Nephron (organoid): Measurements from ENCODE around the gene LPCAT2.
A peak's percentile ranks its signal among the peaks of the same experiment; 100 is the strongest.

Source experiments
- H3K27ac Mint-ChIP-seq, 3 experiments: 2 replicates each; pipeline ENCODE4 v1.8.0; 2020; ENCODE audit warnings: mixed read lengths in 3 of 3, mild to moderate bottlenecking in 2 of 3, moderate library complexity in 1 of 3
- H3K27me3 Mint-ChIP-seq: 2 replicates; pipeline ENCODE4 v1.8.0; 2021; ENCODE audit warnings: low read depth, mild to moderate bottlenecking, moderate library complexity, mixed read lengths
- H3K36me3 Mint-ChIP-seq: 2 replicates; pipeline ENCODE4 v1.8.0; 2020; ENCODE audit warnings: low read depth, mixed read lengths
- H3K4me1 Mint-ChIP-seq: 2 replicates; pipeline ENCODE4 v1.8.0; 2020; ENCODE audit warnings: mixed read lengths
- H3K4me3 Mint-ChIP-seq, 3 experiments: 2 replicates each; pipeline ENCODE4 v1.8.0; 2020; ENCODE audit warnings: mild to moderate bottlenecking in 3 of 3, mixed read lengths in 3 of 3, moderate library complexity in 2 of 3
- H3K9me3 Mint-ChIP-seq: 2 replicates; pipeline ENCODE4 v1.8.0; 2020; ENCODE audit warnings: mixed read lengths
- TF ChIP-seq, protein P1 (sequence below), 3 experiments: fragments of 200-600 bp; sonication (generic); IDR thresholded peaks; one replicate each; pipeline ENCODE4 v1.5.0; 2021; ENCODE audit warnings: antibody characterized with exemption in 3 of 3; ENCODE audit not compliant: unreplicated experiment in 3 of 3

LPCAT2 gene

DNA sequence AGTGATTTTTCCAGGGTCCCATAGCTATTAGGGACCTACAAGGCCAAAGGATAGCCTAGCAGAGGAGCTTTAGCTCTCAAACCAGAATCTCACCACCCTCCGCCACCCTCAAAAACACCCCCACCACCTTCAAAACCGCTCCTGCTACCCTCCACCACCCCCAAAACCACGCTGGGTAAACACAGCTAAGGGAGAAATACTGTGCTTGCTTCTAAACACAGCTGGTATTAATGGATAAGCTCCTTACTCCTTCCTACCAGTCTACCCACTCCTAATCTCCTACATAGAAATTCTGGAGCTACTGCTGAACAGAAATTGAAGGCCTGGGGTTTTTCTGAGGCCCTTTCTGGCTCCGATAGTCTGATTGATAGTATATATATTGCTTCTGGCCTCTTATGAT lies 2.2 kb upstream of the LPCAT2 start:
- no peak overlapping the region for H3K4me3 Mint-ChIP-seq

DNA sequence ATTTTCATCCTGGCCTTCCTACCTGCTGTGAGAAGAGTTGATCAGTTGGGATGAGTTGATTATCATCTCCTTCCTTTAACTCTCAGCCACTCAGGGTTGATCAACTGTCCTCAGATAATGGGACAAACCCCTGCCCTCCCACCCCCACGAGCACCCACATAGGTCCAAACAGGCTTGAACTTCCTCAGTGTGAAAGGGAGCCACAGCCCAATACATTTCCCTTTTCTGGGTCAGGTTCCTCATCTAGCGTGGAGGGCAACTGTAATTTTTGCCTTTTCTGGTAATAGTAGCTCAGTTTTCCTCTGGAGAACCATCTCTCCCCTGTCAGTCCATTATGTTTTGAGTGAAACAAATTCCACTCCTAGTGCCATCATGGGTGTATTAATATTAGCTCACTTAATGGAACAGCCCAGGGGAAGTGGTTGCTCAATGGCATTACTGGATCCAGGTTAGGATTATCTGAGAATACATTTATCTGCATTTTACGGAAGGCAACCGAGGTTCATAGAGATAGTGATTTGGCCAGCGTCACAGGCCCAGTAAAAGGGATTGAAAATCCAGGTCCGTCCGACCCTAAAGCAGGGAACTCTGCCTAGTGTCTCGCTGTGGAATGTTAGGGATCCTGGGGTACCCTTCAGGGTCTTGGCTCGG lies 476 bp upstream of the LPCAT2 start:
- H3K4me3 Mint-ChIP-seq: peak overlapping the region; percentile 75 to 81 (median 81)
- TF ChIP-seq, protein P1, sequence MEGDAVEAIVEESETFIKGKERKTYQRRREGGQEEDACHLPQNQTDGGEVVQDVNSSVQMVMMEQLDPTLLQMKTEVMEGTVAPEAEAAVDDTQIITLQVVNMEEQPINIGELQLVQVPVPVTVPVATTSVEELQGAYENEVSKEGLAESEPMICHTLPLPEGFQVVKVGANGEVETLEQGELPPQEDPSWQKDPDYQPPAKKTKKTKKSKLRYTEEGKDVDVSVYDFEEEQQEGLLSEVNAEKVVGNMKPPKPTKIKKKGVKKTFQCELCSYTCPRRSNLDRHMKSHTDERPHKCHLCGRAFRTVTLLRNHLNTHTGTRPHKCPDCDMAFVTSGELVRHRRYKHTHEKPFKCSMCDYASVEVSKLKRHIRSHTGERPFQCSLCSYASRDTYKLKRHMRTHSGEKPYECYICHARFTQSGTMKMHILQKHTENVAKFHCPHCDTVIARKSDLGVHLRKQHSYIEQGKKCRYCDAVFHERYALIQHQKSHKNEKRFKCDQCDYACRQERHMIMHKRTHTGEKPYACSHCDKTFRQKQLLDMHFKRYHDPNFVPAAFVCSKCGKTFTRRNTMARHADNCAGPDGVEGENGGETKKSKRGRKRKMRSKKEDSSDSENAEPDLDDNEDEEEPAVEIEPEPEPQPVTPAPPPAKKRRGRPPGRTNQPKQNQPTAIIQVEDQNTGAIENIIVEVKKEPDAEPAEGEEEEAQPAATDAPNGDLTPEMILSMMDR (IDR thresholded peaks at IDR 0.05; ENCODE audit: unreplicated experiment in 3 of 3): no peak
- H3K27ac Mint-ChIP-seq: peak overlapping the region in 1 of 3 experiments; percentile 19
- H3K27me3 Mint-ChIP-seq: no peaks in the 10 kb centered on the region
- H3K36me3 Mint-ChIP-seq: peaks cover 50% of the 10 kb centered on the region
- peaks cover 19% of the 10 kb centered on the region for H3K9me3 Mint-ChIP-seq
- peaks cover 10% of the 10 kb centered on the region for H3K4me1 Mint-ChIP-seq

More for the DNA sequence above, 2.2 kb upstream of the LPCAT2 start:
- Mint-ChIP-seq H3K4me1 (peaks cover 27% of the 10 kb centered on the region), H3K9me3 (peaks cover 3% of the 10 kb centered on the region), H3K27me3 (no peaks in the 10 kb centered on the region), H3K27ac (no peak overlapping the region), H3K36me3 (peaks cover 35% of the 10 kb centered on the region)
- TF ChIP-seq, protein P1 (IDR thresholded peaks at IDR 0.05; ENCODE audit: unreplicated experiment in 3 of 3): no peak

DNA sequence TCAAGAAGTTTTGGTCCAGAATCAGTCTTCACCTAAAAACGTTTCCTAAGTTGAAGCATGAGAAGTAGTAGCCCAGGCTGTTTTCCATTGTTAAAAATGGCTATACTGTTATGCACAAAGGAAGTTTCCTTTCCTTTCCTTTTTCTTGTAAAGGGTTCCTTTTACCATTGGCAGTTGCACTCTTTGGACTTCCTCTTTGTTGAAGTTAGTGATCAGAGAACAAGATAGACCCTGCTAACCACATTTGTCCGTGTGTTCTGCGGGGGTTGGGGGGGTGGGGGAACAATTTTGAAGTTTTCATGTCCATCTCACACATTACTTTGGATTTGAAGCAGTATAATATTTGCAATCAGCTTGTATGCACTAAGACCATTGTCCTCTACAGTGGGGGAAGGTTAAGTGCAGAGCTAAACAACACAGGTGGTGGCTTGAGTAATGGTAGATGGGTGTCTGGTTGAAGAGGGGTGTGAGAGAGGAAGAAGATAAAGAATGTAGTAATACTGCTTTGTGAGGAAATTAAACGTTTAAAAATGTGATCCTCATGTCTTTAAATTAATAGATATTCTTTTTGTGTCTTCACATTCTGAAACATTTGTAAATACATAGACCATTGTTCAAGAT lies 1.4 kb downstream of the LPCAT2 start:
- Mint-ChIP-seq H3K9me3 (peaks cover 30% of the 10 kb centered on the region), H3K4me3 (peak overlapping the region; percentile 75 to 81 (median 81)), H3K36me3 (peaks cover 52% of the 10 kb centered on the region), H3K27ac (no peak overlapping the region), H3K27me3 (no peaks in the 10 kb centered on the region), H3K4me1 (peaks cover 6% of the 10 kb centered on the region)
- TF ChIP-seq, protein P1 (IDR thresholded peaks at IDR 0.05; ENCODE audit: unreplicated experiment in 3 of 3): no peak

DNA sequence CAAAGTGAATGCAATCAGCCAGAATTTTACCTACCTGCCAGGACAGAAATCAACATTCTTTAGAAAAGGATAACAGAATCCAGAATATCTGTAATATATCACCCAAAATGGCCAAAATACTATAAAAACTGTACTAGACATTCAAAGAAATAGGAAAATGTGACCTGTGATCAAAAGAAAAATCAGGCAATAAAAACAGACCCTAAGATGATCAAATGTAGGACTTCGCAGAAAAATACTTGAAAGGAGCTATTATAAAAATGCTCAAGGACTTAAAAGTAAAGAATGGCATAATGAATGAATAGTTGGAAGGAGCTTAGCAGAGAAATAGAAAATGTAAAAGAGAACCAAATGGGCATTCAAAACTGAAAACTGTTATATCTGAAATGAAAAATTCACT lies 4.1 kb downstream of the LPCAT2 start:
- Mint-ChIP-seq H3K27me3 (no peaks in the 10 kb centered on the region), H3K4me3 (no peak overlapping the region), H3K4me1 (peaks cover 6% of the 10 kb centered on the region), H3K9me3 (peaks cover 51% of the 10 kb centered on the region), H3K36me3 (peaks cover 32% of the 10 kb centered on the region), H3K27ac (no peak overlapping the region)
- TF ChIP-seq, protein P1 (IDR thresholded peaks at IDR 0.05; ENCODE audit: unreplicated experiment in 3 of 3): no peak

DNA sequence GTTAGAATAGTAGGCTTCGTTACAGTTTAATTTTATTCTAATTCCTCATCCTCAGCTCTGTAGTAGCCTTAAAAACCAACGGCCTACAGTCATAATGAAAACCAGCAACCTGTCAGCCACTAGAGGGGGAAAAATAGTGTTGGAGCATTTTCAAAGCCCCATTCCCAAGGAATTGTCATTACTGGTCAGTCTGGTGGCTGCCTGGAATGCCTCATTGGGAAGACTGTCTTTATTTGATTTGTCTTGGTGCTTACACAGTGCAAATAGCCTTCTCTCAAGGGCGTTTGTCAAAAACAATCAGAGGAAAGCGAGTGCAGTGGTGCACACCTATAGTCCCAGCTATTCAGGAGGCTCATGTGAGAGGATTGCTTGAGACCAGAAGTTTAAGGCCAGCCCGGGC lies 4.7 kb downstream of the LPCAT2 start:
- Mint-ChIP-seq H3K27ac (no peak overlapping the region), H3K4me1 (peaks cover 6% of the 10 kb centered on the region), H3K36me3 (peaks cover 32% of the 10 kb centered on the region), H3K4me3 (no peak overlapping the region), H3K27me3 (no peaks in the 10 kb centered on the region), H3K9me3 (peaks cover 56% of the 10 kb centered on the region)
- TF ChIP-seq, protein P1 (IDR thresholded peaks at IDR 0.05; ENCODE audit: unreplicated experiment in 3 of 3): no peak

DNA sequence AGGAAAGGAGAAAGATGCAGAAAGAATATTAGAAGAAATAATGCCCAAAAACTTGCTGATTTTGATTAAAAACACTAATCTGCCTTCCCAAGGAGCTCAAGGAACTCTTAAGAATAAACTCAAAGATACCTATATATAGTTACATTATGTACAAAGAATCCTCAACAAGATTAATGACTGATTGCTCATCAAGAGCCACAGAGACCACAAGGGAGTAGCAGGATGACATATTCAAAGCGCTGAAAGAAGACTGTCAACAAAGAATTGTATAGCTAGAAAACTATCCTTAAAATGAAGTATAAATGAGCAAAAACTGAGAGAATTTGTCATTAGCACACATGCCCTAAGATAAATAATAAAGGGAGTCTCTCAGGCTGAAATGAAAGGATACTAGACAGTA lies 6.2 kb downstream of the LPCAT2 start:
- Mint-ChIP-seq H3K4me3 (no peak overlapping the region), H3K9me3 (peaks cover 58% of the 10 kb centered on the region), H3K4me1 (no peaks in the 10 kb centered on the region), H3K36me3 (peaks cover 30% of the 10 kb centered on the region), H3K27ac (no peak overlapping the region), H3K27me3 (no peaks in the 10 kb centered on the region)
- TF ChIP-seq, protein P1 (IDR thresholded peaks at IDR 0.05; ENCODE audit: unreplicated experiment in 3 of 3): no peak
